Activated CD4-positive, alpha-beta T cell treated with anti-CD3 and anti-CD28 coated beads, Interleukin-2, Interleukin-4, amounts not matched to agents 100 ng/mL and 50 ng/mL, durations not matched to agents 16 hours and 8 hours (primary cell): Measurements from ENCODE around the gene RNF214.
"Not testable (repeated sequence)": the region's sequence is repeated elsewhere in the genome, so short reads cannot be mapped to it uniquely, and the experiment has no call there.

Source experiments
- DNase-seq: peaks from one replicate; pipeline ENCODE4 v3.0.0-alpha.2; 2020; ENCODE audit warnings: low spot score

Gene RNF214

DNA sequence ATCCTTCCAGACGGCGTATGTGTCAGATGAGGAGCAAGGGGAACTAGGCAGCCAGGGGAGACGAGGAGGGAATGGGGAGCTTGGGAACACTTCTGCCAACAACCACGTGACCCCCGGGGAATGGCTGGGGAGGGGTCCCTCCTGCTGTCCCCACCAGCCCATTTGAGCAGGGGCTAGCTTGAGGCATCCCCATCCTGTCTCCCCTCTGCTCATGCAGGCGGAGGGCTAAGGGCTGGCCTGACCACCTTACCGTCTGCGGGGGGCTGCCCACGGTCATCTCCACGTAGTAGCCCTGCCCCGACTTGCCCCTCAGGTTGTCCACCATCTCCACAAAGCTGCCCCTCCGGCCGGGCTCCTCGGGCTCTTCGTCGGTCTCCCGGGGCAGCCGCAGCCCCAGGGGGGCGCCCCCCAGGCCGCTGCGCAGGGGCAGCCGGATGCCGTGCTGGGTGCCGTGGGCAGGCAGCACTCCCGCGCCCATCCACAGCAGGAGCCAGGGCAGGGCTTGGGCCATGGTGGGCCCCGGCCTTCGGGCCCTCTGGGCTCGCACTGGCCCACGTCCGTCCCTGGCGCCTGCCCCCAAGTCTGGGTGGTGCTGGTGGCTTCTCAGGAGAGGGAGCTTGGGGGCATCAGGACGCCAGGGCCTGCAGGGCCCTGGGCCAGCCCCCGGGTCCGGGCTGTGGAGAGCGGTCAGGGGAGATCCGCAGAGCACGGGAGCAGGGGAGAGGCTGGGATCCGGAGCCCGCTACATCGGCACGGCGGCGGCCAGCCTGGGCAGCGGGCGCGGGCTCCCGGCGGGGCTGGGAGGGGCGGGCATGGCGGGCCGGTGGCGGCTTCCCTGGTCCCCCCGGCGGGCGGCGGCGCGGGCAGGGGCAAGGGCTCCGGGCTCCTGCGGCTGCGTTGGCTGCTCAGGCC lies 83.1 kb downstream of the RNF214 start:
- no peak for DNase-seq

DNA sequence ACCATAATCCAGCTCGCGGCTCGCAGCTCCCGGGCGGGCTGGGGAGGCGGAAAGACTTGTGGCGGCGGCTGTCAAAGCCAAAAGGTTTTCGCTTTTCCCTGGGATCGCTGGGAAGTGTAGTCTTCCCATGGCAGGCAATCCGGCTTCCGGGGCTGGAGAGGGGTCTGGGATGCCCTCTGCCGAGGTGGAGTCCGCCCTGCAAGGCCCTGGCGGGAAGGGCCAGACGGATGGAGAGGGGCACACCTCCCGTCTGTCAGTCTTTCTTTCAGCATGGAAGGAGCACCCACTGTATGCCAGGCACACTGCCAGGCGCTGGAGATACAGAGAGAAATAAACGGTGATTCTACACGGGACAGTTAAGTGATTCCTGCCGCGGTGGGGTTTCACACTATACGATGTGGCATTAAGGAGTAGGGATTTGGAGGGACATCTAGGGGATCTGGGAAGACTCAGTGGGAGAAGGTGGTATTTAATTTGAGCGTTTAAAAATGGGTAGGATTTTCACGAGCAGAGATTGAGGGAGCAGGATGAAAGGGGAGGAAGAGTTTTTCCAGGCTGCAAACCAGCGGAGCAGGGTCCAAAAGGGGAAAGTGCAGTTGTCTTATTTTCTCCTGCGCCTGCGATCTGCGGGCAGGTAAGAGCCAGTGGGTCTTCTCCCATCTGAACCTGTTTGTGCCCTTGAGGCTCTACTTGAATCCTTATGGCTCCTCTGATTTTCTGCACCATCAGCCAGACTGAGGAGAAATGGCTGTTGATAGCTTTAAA lies 83.9 kb downstream of the RNF214 start, which contains the start of gene BACE1:
BACE1 (minus strand) TSS at position 60 of the 765 bp plus-strand sequence. CDS start 461 bp downstream, outside the sequence.
- peak; percentile 15 for DNase-seq

DNA sequence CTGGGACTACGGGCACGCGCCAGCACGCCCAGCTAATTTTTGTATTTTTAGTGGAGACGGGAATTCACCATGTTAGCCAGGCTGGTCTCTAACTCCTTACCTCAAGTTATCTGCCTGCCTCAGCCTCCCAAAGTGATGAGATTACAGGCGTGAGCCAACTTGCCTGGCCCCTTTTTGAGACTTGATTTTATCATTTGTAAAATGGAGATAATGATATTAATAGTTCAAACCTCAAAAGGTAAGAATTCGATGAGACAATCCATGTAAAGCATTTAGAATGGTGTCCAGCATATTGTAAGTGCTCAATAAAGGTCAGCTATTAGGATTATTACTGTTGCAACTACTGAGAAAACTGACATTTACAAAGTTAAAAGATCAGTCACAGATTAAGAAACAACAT lies 86.3 kb downstream of the RNF214 start:
- DNase-seq, result no peak

DNA sequence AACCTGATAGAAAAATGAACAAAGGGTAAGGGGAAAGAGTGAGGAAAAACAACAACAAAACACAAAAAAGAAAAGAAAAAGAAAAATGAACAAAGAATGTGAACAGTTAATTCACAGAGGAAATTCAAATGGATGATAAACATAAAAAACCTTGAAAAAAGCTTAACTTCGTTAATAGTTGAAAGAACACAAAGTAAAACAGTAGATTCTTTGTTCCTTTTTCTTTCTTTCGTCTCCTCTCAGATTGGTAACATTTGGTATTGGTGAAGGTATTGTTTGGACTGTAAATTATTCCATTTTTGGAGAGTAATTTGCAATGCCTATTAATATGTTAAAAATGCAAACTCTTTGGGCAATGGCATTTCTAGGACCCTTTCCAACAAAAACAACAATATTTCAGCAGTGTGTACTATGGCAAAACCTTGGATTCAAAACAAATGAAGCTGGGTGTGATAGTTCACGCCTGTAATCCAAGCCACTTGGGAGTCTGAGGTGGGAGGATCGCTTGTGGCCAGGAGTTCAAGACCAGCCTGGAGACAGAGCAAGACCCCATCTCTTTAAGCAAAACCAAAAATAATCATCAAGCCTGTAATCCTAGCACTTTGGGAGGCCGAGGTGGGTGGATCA lies 86.9 kb downstream of the RNF214 start:
- no peak for DNase-seq

DNA sequence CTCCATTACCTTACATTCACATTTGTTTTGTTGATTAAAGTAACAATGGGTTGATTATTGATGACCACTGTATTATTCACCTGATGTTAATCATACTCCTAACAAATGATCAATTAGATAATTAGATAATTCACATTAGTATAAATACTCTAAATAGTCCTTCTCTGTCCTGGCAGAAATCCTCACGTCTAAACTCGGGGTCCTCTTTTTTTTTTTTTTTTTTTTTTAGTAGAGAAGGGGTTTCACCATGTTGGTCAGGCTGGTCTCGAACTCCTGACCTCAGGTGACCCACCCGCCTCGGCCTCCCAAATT lies 94.7 kb downstream of the RNF214 start:
- not testable (repeated sequence) for DNase-seq

DNA sequence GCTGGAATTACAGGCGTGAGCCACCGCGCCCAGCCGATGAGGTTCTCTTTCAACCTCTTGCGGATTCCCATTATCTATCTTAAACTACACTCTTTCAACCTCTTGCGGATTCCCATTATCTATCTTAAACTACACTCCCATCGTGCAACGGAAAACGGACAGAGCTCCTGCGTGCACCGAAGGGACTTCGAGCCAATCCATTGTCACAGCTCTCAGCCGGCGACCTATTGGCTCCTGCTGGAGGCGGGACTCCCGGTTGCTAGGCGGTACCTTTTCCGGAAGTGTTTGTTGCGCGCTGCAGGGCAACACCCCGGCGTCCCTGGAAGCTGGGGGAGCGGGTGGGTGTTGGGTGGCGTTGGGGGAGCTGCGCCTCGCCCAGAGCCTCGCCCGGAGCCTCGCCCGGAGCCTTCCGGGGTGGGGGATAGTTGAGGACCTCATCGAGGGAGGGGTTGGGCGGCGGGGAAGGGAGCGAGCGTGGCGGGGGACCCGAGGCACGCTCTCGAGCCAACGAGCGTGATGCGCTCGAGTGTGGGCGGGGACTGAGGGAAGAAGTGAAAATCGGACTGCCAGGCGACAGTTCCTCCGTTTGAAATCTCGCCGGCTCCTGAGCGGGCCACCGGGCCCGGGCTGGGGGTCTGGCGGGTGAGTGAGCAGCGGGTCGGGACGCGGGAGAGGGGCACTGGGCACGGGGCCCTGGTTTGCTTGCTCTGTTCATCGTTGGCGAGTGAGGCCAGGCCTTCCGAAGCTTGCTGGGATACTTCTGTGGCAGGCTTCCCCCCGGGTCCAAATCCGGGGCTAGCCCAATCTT lies 95.3 kb downstream of the RNF214 start, which contains the start of gene CEP164:
CEP164 (plus strand) TSS at position 288 of the 808 bp plus-strand sequence. CDS start 10,733 bp downstream, outside the sequence.
- DNase-seq, result peak; percentile 96

DNA sequence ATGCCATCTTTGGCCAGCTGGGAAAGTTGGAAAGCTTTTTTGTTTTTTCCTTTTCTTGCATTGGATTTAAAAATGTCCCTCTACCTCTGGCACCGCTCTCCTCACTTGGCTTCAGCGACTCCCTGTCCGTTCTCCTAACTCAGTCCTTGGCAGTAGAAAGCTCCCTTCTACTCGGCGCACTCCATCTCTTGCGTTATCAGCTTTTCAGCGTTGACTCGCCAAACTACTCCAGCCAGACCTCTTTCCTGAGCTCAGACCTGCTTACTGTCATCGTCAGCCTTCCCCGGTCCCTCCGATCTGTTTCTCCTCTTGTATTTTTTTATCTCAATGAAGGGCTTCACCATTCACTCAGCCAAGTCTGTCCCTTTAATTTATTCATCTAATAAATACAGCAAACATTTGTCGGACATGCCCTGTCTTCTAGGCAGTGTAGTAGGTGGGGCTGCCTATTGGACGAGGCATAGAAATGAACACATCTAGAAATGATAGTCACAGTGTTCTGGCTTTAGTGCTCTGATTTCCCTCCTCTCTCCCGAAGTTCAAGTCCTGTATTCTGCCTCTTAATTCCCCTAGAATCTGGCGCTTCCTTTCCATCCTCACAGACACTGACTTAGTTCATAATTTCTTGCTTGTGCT lies 96.0 kb downstream of the RNF214 start:
- peak; percentile 19 for DNase-seq

DNA sequence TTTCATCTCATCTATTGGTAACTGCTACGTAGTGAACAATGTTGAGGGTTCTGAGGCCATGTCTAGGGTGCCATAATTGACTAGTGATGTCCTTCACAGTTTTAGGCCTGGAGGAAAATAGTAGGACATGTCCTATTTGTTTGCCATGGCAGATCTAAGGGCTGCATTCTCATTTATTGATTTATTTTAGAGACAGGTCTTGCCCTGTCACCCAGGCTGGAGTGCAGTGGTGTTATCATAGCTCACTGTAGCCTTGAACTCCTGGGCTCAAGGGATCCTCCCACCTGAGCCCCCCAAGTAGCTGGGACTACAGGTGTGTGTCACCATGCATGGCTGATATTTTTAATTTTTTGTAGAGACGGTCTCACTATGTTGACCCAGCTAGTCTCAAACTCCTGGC lies 100.4 kb downstream of the RNF214 start:
- no peak for DNase-seq

DNA sequence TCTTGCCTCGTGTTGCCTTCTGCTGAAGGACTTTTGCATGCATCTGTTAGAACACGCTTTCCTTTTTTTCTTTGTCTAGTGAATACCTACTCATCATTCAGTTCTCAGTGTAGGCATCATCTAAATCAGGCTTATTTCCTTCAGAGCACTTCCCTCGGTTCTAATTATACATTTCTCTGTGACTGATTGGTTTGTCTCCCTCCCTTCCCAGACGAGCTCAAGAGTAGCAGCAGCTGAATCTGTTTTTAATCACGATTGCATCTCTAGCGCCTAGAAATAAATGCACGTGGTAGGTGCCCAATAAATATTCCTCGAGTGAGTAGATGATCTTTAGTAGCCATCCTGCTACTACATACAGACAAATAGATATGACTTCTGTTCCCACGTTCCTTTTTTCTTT lies 101.4 kb downstream of the RNF214 start:
- no peak for DNase-seq

DNA sequence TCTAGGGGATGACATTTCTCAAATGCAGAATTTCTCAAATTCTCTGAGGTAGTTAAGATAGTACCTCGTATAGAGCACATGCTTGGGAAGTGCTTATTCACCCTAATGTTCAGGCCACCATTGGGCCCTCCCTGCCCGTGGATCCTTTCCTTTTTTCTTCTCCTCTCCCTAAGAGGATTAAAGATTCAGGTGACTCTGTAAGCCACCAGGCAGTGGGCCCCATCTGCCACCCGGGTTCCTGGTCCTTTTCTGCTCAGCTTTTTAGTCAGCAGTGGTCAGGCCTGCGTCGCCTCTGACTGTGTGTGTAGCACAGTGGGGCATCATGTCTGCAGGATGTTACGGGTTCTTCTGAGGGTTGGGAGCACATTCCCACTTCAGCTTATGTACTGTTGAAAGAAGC lies 102.4 kb downstream of the RNF214 start:
- no peak for DNase-seq

DNA sequence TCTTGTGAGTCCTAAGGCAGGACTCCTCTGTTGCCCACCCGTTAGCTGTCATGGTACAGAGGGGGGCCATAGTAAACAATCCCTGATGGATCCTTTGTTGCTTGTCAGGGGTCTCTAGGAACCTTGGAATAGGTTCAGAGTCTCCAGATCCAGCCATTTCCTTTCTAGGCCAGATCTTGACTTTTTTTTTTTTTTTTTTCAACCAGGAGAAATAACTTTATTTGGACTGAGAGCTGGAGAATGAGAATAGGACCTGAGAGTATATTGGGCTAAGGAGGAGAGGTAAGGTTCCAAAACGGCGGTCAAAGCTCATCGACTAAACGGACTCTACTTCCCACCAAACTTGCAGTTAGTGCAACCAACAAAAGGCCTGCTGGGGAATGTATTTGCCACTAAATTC lies 102.9 kb downstream of the RNF214 start:
- DNase-seq, result no peak
